KMS-11 (cell line): Measurements from ENCODE around the gene JPH3.

ENCODE experiments used
- H2AFZ ChIP-seq: fragments of 200-600 bp; sonication (generic); 2 replicates; pipeline ENCODE4 v1.6.1; 2016; ENCODE audit warnings: antibody characterized with exemption, mixed run types, low read depth
- H3K27ac ChIP-seq: fragments of 200-600 bp; sonication (generic); 2 replicates; pipeline ENCODE4 v1.6.1; 2016; ENCODE audit warnings: mild to moderate bottlenecking, mixed run types
- H3K27me3 ChIP-seq: fragments of 200-600 bp; sonication (generic); 2 replicates; pipeline ENCODE4 v1.6.1; 2017; ENCODE audit warnings: mild to moderate bottlenecking, low read depth, mixed run types, moderate library complexity; ENCODE audit not compliant: insufficient read depth
- H3K36me3 ChIP-seq: fragments of 200-600 bp; sonication (generic); 2 replicates; pipeline ENCODE4 v1.6.1; 2017; ENCODE audit warnings: mild to moderate bottlenecking, mixed run types; ENCODE audit not compliant: insufficient read depth
- H3K4me1 ChIP-seq: fragments of 200-600 bp; sonication (generic); 2 replicates; pipeline ENCODE4 v1.6.1; 2016; ENCODE audit warnings: mild to moderate bottlenecking, low read depth, mixed run types; ENCODE audit not compliant: poor library complexity, severe bottlenecking
- H3K4me2 ChIP-seq: fragments of 200-600 bp; sonication (generic); 2 replicates; pipeline ENCODE4 v1.7.0; 2016; ENCODE audit warnings: mild to moderate bottlenecking, mixed run types
- H3K4me3 ChIP-seq: fragments of 200-600 bp; sonication (generic); IDR thresholded peaks from 2 replicates; pipeline ENCODE4 v1.6.1; 2017; ENCODE audit warnings: low read depth, low read length, mixed read lengths; ENCODE audit not compliant: insufficient read depth
- H3K79me2 ChIP-seq: fragments of 200-600 bp; sonication (generic); 2 replicates; pipeline ENCODE4 v1.6.1; 2016; ENCODE audit warnings: low read depth, mixed run types; ENCODE audit not compliant: insufficient read depth
- H3K9ac ChIP-seq: fragments of 200-600 bp; sonication (generic); 2 replicates; pipeline ENCODE4 v1.6.1; 2016; ENCODE audit warnings: mild to moderate bottlenecking, mixed run types
- H4K20me1 ChIP-seq: fragments of 200-600 bp; sonication (generic); 2 replicates; pipeline ENCODE4 v1.6.1; 2016; ENCODE audit warnings: mild to moderate bottlenecking, mixed run types; ENCODE audit not compliant: insufficient read depth
- TF ChIP-seq, protein P1 (sequence below): fragments of 200-600 bp; sonication (generic); conservative IDR thresholded peaks from 2 replicates; pipeline ENCODE4 v1.6.1; 2017; ENCODE audit warnings: low read depth, mild to moderate bottlenecking, antibody characterized with exemption, low read length, moderate library complexity, mixed read lengths

JPH3 gene

DNA sequence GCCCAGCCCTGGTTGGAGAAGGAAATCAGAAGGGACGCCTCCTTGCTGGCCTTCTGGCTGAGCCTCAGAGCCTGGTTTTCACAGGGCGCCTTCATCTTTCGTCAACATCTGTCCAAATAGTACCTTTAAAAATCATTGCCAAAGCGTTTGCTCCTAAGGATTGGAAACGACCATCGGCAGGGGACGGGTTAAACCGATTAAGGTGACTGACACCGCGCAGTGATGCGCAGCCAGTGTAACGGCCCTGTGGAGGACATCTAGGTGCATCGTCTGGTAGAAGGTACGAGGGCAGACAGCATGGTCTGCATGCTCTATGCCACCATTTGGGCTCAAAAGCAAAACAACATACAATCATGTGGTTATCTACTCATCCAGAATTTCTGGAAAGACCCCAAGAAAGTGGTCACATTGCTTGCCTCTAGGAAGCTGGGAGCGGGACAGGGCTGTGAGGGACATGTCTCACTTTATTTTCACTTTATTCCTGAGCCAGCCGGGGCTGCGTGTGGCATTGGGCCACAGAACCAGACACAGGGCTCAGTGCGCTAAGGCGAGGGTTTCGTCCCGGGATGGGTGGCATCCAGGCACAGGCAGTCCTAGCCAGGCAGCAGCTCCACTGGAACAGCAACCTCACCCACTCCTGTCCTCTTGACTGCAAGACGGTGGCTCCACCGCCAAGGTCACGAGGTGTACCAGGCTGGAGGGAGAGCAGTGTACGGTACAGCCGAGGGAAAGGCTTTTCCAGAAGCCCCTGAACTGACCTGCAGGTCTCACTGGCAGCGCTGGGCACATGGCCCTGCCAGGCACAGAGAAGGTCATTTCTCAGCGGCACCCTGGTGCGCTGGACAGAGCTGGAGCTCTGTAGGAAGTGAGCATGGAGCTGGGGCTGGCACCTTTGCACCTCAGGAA is 40.9 kb upstream of the JPH3 start:
- H3K4me2 ChIP-seq, result no peak overlapping the region
- no peaks in the 10 kb centered on the region for H3K79me2 ChIP-seq
- no peaks in the 10 kb centered on the region for H4K20me1 ChIP-seq
- no peak overlapping the region for H3K9ac ChIP-seq
- no peaks in the 10 kb centered on the region for H3K36me3 ChIP-seq
- H3K4me3 ChIP-seq, result no peak overlapping the region
- TF ChIP-seq, protein P1, sequence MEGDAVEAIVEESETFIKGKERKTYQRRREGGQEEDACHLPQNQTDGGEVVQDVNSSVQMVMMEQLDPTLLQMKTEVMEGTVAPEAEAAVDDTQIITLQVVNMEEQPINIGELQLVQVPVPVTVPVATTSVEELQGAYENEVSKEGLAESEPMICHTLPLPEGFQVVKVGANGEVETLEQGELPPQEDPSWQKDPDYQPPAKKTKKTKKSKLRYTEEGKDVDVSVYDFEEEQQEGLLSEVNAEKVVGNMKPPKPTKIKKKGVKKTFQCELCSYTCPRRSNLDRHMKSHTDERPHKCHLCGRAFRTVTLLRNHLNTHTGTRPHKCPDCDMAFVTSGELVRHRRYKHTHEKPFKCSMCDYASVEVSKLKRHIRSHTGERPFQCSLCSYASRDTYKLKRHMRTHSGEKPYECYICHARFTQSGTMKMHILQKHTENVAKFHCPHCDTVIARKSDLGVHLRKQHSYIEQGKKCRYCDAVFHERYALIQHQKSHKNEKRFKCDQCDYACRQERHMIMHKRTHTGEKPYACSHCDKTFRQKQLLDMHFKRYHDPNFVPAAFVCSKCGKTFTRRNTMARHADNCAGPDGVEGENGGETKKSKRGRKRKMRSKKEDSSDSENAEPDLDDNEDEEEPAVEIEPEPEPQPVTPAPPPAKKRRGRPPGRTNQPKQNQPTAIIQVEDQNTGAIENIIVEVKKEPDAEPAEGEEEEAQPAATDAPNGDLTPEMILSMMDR, result no peak
- H3K27me3 ChIP-seq, result peaks cover 40% of the 10 kb centered on the region; the same call in 1 of the 2 replicates
- H3K4me1 ChIP-seq, result no peaks in the 10 kb centered on the region
- no peak overlapping the region for H2AFZ ChIP-seq
- H3K27ac ChIP-seq, result no peak overlapping the region

DNA sequence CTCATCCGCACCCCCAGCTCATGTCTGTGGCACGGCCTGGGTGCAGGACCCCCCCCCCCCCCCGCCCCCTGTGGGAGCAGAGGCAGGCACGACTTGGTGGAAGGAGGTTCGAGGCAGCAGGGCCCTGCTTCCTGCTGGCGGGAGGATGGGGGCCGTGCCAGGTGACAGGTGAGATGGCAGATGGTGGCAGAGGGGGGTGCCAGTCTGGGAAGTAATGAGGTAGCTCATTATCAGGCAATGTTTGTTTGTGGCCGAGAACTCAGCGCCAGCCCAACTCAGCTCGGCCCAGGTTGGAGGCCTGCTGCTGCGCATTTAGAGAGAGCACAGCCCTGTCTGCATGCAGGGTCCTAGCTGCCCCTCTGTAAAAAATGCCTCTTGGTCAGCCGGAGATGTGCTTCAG is 40.1 kb upstream of the JPH3 start:
- peaks cover 42% of the 10 kb centered on the region; the same call in 1 of the 2 replicates for H3K27me3 ChIP-seq
- H3K4me1 ChIP-seq, result no peaks in the 10 kb centered on the region
- H3K27ac ChIP-seq, result no peak overlapping the region
- H3K4me3 ChIP-seq, result no peak overlapping the region
- H3K9ac ChIP-seq, result no peak overlapping the region
- no peak overlapping the region for H2AFZ ChIP-seq
- no peaks in the 10 kb centered on the region for H3K36me3 ChIP-seq
- H3K4me2 ChIP-seq, result no peak overlapping the region
- no peaks in the 10 kb centered on the region for H3K79me2 ChIP-seq
- TF ChIP-seq, protein P1, result no peak
- no peaks in the 10 kb centered on the region for H4K20me1 ChIP-seq

DNA sequence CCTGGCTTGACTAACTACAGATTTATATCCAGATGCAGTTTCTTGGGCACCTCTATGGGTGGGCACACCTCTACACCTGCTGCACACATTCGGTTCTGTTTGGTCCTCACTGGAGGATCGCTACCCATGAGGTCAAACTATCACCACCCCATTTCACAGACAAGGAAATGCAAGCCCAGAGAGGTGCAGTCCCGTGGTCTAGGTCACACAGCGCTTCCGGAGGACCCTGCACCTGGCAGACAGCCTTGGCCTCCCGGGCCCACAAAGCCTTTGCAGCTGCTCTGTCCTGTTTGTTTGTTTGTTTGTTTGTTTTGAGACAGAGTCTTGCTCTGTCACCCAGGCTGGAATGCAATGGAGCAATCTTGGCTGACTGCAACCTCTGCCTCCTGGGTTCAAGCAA is 39.3 kb upstream of the JPH3 start:
- Histone ChIP-seq H3K4me1 (no peaks in the 10 kb centered on the region), H3K79me2 (no peaks in the 10 kb centered on the region), H3K27me3 (peaks cover 42% of the 10 kb centered on the region), H2AFZ (no peak overlapping the region), H3K4me2 (no peak overlapping the region), H3K4me3 (no peak overlapping the region), H3K9ac (no peak overlapping the region), H4K20me1 (no peaks in the 10 kb centered on the region), H3K36me3 (no peaks in the 10 kb centered on the region), H3K27ac (no peak overlapping the region)
- TF ChIP-seq, protein P1, result no peak

DNA sequence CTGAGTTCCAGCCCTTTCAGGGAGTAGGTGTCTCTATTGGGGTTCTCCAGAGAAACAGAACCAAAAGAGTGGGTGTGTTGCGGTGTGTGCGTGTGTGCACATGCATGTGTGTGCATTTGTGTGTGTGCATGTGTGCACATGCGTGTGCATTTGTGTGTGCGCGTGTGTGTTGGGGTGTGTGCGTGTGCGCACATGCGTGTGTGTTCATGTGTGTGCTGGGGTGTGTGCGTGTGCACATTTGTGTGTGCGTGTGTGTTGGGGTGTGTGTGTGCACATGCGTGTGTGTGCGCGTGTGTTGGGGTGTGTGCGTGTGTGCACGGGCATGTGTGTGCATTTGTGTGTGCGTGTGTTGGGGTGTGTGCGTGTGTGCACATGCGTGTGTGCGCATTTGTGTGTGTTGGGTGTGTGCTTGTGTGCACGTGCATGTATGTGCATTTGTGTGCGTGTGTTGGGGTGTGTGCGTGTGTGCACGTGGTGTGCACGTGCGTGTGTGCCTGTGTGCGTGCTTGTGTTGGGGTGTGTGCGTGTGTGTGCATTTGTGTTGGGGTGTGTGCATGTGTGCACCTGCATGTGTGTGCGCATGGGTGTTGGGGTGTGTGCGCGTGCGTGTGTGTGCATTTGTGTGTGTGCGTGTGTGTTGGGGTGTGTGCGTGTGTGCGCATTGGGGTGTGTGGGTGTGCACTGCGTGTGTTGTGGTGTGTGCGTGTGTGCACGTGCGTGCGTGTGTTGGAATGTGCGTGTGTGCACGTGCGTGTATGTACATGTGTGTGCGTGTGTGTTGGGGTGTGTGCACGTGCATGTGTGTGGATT is 38.4 kb upstream of the JPH3 start:
- TF ChIP-seq, protein P1, result no peak
- Histone ChIP-seq H3K79me2 (no peaks in the 10 kb centered on the region), H3K27me3 (peaks cover 37% of the 10 kb centered on the region), H3K27ac (no peak overlapping the region), H3K4me1 (no peaks in the 10 kb centered on the region), H4K20me1 (no peaks in the 10 kb centered on the region), H3K4me2 (no peak overlapping the region), H2AFZ (no peak overlapping the region), H3K36me3 (no peaks in the 10 kb centered on the region), H3K9ac (no peak overlapping the region), H3K4me3 (no peak overlapping the region)
